AG04450 (cell line): ENCODE data around the gene NFASC. TPM values are rescaled to one million over a fixed set of nuclear protein-coding genes. Genes with fewer than 3 reads are reported as not detected.

ENCODE experiments used
- CTCF ChIA-PET: fragments of 300-600, 350-600 bp; formaldehyde crosslinking; extraction: SDS; loops from one replicate; lab custom pipeline; 2022; ENCODE audit warnings: antibody characterized with exemption, inconsistent platforms; lab: Charles Lee
- POLR2A ChIA-PET: fragments of 350-600 bp; formaldehyde crosslinking; extraction: SDS; loops from one replicate; lab custom pipeline; 2021; ENCODE audit warnings: antibody characterized with exemption, inconsistent platforms; lab: Yijun Ruan, JAX
- DNase-seq: peaks from one replicate; pipeline ENCODE4 v3.0.0-alpha.2; 2011; ENCODE audit warnings: low read depth, low spot score
- H3K27ac ChIP-seq: one replicate; pipeline ENCODE4 v1.5.1; 2012; ENCODE audit warnings: low read depth, low read length, control low read depth
- H3K27me3 ChIP-seq: one replicate; pipeline ENCODE4 v1.6.0; 2012; ENCODE audit warnings: low read length; ENCODE audit not compliant: control insufficient read depth, insufficient read depth
- H3K4me3 ChIP-seq: 2 replicates; pipeline ENCODE4 v1.5.1; 2011; ENCODE audit warnings: mild to moderate bottlenecking, low read depth, low read length, control low read depth
- H3K9me3 ChIP-seq: 2 replicates; pipeline ENCODE4 v1.5.1; 2012; ENCODE audit warnings: low read length; ENCODE audit not compliant: control insufficient read depth, insufficient read depth
- CTCF ChIP-seq: IDR thresholded peaks from 2 replicates; pipeline ENCODE4 v1.5.1; 2011; ENCODE audit warnings: low read depth, low read length, control low read depth, inconsistent platforms
- polyA plus RNA-seq: library from polyadenylated mRNA; depleted of rRNA; stranded (reverse); fragments of >200 nt; gene quantifications from 2 replicates; pipeline ENCODE4 v1.2.3, GENCODE V29; 2011

NFASC gene
- polyA plus RNA-seq, 1 experiment: 1.8 TPM

- Histone ChIP-seq H3K4me3 (no peak overlapping the region), H3K9me3 (no peaks in the 10 kb centered on the region), H3K27me3 (no peaks in the 10 kb centered on the region), H3K27ac (no peak overlapping the region)
- TF ChIP-seq CTCF: no peak
- POLR2A ChIA-PET: no interaction called here
- DNase-seq: no peak
- CTCF ChIA-PET: no interaction called here
These were observed 1.6 kb upstream of the NFASC start for GRCh38 chr1:204869097-204869496.

GRCh38 chr1:204871405-204872037 lies 859 bp downstream of the NFASC start:
- Histone ChIP-seq H3K27ac (no peak overlapping the region), H3K9me3 (no peaks in the 10 kb centered on the region), H3K4me3 (no peak overlapping the region), H3K27me3 (no peaks in the 10 kb centered on the region)
- POLR2A ChIA-PET: no interaction called here
- no peak for DNase-seq
- no peak for TF ChIP-seq CTCF
- CTCF ChIA-PET: no interaction called here

GRCh38 chr1:204872262-204872881 lies 1.7 kb downstream of the NFASC start:
- H3K9me3 ChIP-seq: no peaks in the 10 kb centered on the region
- POLR2A ChIA-PET: no interaction called here

GRCh38 chr1:204873176-204873575 lies 2.5 kb downstream of the NFASC start:
- H3K4me3 ChIP-seq: no peak overlapping the region
- CTCF ChIA-PET: no interaction called here
- H3K27ac ChIP-seq: no peak overlapping the region
- H3K27me3 ChIP-seq: no peaks in the 10 kb centered on the region
- TF ChIP-seq CTCF: no peak
- H3K9me3 ChIP-seq: no peaks in the 10 kb centered on the region
- POLR2A ChIA-PET: no interaction called here
- DNase-seq: no peak

More at GRCh38 chr1:204872262-204872881, 1.7 kb downstream of the NFASC start:
- CTCF ChIA-PET: no interaction called here
- Histone ChIP-seq H3K4me3 (no peak overlapping the region), H3K27ac (no peak overlapping the region), H3K27me3 (no peaks in the 10 kb centered on the region)
- DNase-seq: no peak
- TF ChIP-seq CTCF: no peak

GRCh38 chr1:204873714-204874113 lies 3.1 kb downstream of the NFASC start:
- H3K27ac ChIP-seq: no peak overlapping the region
- ChIA-PET CTCF (no interaction called here), POLR2A (no interaction called here)
- DNase-seq: no peak
- no peaks in the 10 kb centered on the region for H3K27me3 ChIP-seq
- no peak overlapping the region for H3K4me3 ChIP-seq
- H3K9me3 ChIP-seq: no peaks in the 10 kb centered on the region
- TF ChIP-seq CTCF: no peak
